Neuronal stem cell (in vitro differentiated cells): ENCODE measurements around the gene DLAT.
"Not testable (repeated sequence)": the region's sequence is repeated elsewhere in the genome, so short reads cannot be mapped to it uniquely, and the experiment has no call there.

Source experiments
- DNase-seq: peaks from one replicate; pipeline ENCODE4 v3.0.0-alpha.2; 2013; ENCODE audit warnings: low spot score
- H2AFZ ChIP-seq: one replicate; pipeline ENCODE4 v1.6.1; 2013; ENCODE audit warnings: mild to moderate bottlenecking, low read length, inconsistent platforms
- H2AK5ac ChIP-seq: 2 replicates; pipeline ENCODE4 v1.6.1; 2013; ENCODE audit warnings: low read depth, mild to moderate bottlenecking, inconsistent platforms, low read length, moderate library complexity, mixed read lengths
- H2BK120ac ChIP-seq: 2 replicates; pipeline ENCODE4 v1.6.1; 2013; ENCODE audit warnings: low read depth, mild to moderate bottlenecking, inconsistent platforms, low read length, moderate library complexity, mixed read lengths
- H2BK12ac ChIP-seq: one replicate; pipeline ENCODE4 v1.6.1; 2013; ENCODE audit warnings: low read length, inconsistent platforms
- H2BK15ac ChIP-seq: 2 replicates; pipeline ENCODE4 v1.6.1; 2013; ENCODE audit warnings: mild to moderate bottlenecking, low read length, inconsistent platforms, mixed read lengths
- H2BK5ac ChIP-seq: one replicate; pipeline ENCODE4 v1.6.1; 2013; ENCODE audit warnings: inconsistent platforms, mild to moderate bottlenecking, low read length, moderate library complexity
- H3K14ac ChIP-seq: one replicate; pipeline ENCODE4 v1.6.1; 2013; ENCODE audit warnings: low read length, inconsistent platforms
- H3K18ac ChIP-seq: 2 replicates; pipeline ENCODE4 v1.6.1; 2013; ENCODE audit warnings: low read length, inconsistent platforms
- H3K23ac ChIP-seq: 2 replicates; pipeline ENCODE4 v1.6.1; 2013; ENCODE audit warnings: low read depth, mild to moderate bottlenecking, mixed read lengths, low read length, inconsistent platforms; ENCODE audit not compliant: poor library complexity
- H3K27ac ChIP-seq: replicated peaks from 3 replicates; pipeline ENCODE4 v1.5.1; 2013; ENCODE audit warnings: low read length, inconsistent platforms
- H3K27me3 ChIP-seq, 3 experiments: 2 replicates each; pipeline ENCODE4 v1.6.1; 2013; ENCODE audit warnings: low read length in 3 of 3, mild to moderate bottlenecking in 2 of 3, inconsistent platforms in 1 of 3, low read depth in 1 of 3, mixed read lengths in 1 of 3, moderate library complexity in 1 of 3; ENCODE audit not compliant: control insufficient read depth in 3 of 3, insufficient read depth in 3 of 3
- H3K36me3 ChIP-seq, 2 donors: replicated peaks in 1 of 2; 2 replicates each; pipeline ENCODE4 v1.6.1; 2013; ENCODE audit warnings: low read length in 2 of 2; ENCODE audit not compliant: control insufficient read depth in 2 of 2, insufficient read depth in 2 of 2
- H3K4ac ChIP-seq: 2 replicates; pipeline ENCODE4 v1.6.1; 2013; ENCODE audit warnings: inconsistent platforms, mild to moderate bottlenecking, low read length, moderate library complexity
- H3K4me1 ChIP-seq, 2 donors: 1 replicate in 1 of 2; 2 replicates in 1 of 2; pipeline ENCODE4 v1.6.1; 2013; ENCODE audit warnings: low read length in 2 of 2, low read depth in 1 of 2; ENCODE audit not compliant: control insufficient read depth in 2 of 2, insufficient read depth in 1 of 2
- H3K4me2 ChIP-seq: one replicate; pipeline ENCODE4 v1.6.1; 2013; ENCODE audit warnings: mild to moderate bottlenecking, low read length, inconsistent platforms; ENCODE audit not compliant: insufficient read depth, poor library complexity, severe bottlenecking
- H3K4me3 ChIP-seq, 2 donors: 2 replicates each; pipeline ENCODE4 v1.5.1; 2013; ENCODE audit warnings: low read length in 2 of 2, mild to moderate bottlenecking in 2 of 2, inconsistent platforms in 1 of 2, moderate library complexity in 1 of 2
- H3K79me1 ChIP-seq: one replicate; pipeline ENCODE4 v1.6.1; 2013; ENCODE audit warnings: low read depth, mild to moderate bottlenecking, inconsistent platforms, low read length, moderate library complexity
- H3K9ac ChIP-seq: one replicate; pipeline ENCODE4 v1.6.1; 2013; ENCODE audit warnings: mild to moderate bottlenecking, low read depth, low read length, inconsistent platforms; ENCODE audit not compliant: poor library complexity
- H3K9me3 ChIP-seq, 2 donors: replicated peaks in 1 of 2; 2 replicates each; pipeline versions ENCODE3 to v1.6.1; 2013; ENCODE audit warnings: low read length in 2 of 2, mild to moderate bottlenecking in 2 of 2, inconsistent platforms in 1 of 2, low read depth in 1 of 2, mixed read lengths in 1 of 2, moderate library complexity in 1 of 2; ENCODE audit not compliant: control insufficient read depth in 2 of 2, insufficient read depth in 1 of 2
- H4K8ac ChIP-seq: one replicate; pipeline ENCODE4 v1.6.1; 2013; ENCODE audit warnings: low read depth, mild to moderate bottlenecking, inconsistent platforms, low read length, moderate library complexity
- H4K91ac ChIP-seq: one replicate; pipeline ENCODE4 v1.6.1; 2013; ENCODE audit warnings: low read length, low read depth, mild to moderate bottlenecking, inconsistent platforms; ENCODE audit not compliant: poor library complexity
- WGBS, 2 donors: extraction: QIAGEN DNeasy Blood & Tissue Kit; methylation state at CpG; one replicate each; pipeline ENCODE4 v1.1.7; 2013; ENCODE audit warnings: missing lambda C conversion rate in 2 of 2, mixed read lengths in 1 of 2; ENCODE audit not compliant: insufficient read length in 2 of 2, insufficient replicate concordance in 1 of 2; ENCODE audit errors: extremely low coverage in 2 of 2; 5-methylcytosine and 5-hydroxymethylcytosine counted together

DLAT gene

GRCh38 chr11:111990381-111990780 lies 34.8 kb upstream of the DLAT start:
- no peak overlapping the region for H3K4me2 ChIP-seq
- no peak overlapping the region for H3K23ac ChIP-seq
- H2BK12ac ChIP-seq: no peak overlapping the region
- no peak overlapping the region for H3K14ac ChIP-seq
- H2BK120ac ChIP-seq: no peak overlapping the region
- H3K9me3 ChIP-seq: peaks cover 0 to 3% of the 10 kb centered on the region in 2 donors
- H3K9ac ChIP-seq: no peak overlapping the region
- WGBS, 2 donors: no CpG with 5 or more reads among the region's 6 CpGs
- no peak overlapping the region for H3K27ac ChIP-seq
- H3K79me1 ChIP-seq: no peaks in the 10 kb centered on the region
- H2BK15ac ChIP-seq: no peak overlapping the region
- no peaks in the 10 kb centered on the region for H3K27me3 ChIP-seq
- no peak overlapping the region for H2AK5ac ChIP-seq
- no peak for DNase-seq
- no peak overlapping the region for H2BK5ac ChIP-seq
- H3K18ac ChIP-seq: no peak overlapping the region
- H3K36me3 ChIP-seq: peaks cover 23 to 89% of the 10 kb centered on the region in 2 donors
- no peak overlapping the region for H2AFZ ChIP-seq
- no peak overlapping the region for H3K4ac ChIP-seq
- H3K4me3 ChIP-seq: no peak overlapping the region
- H4K8ac ChIP-seq: no peak overlapping the region
- H3K4me1 ChIP-seq: no peaks in the 10 kb centered on the region
- H4K91ac ChIP-seq: no peak overlapping the region

- Histone ChIP-seq H3K14ac (no peak overlapping the region), H3K4ac (no peak overlapping the region), H2AK5ac (no peak overlapping the region), H3K79me1 (no peaks in the 10 kb centered on the region), H3K23ac (no peak overlapping the region), H3K4me2 (no peak overlapping the region), H2BK5ac (no peak overlapping the region), H3K9me3 (peaks cover 0 to 3% of the 10 kb centered on the region in 2 donors), H3K4me3 (no peak overlapping the region), H3K9ac (no peak overlapping the region), H2BK12ac (no peak overlapping the region), H4K91ac (no peak overlapping the region), H3K18ac (no peak overlapping the region), H3K27me3 (no peaks in the 10 kb centered on the region), H2BK15ac (no peak overlapping the region), H3K4me1 (no peaks in the 10 kb centered on the region), H3K36me3 (peaks cover 21 to 92% of the 10 kb centered on the region in 2 donors), H2AFZ (no peak overlapping the region), H2BK120ac (no peak overlapping the region), H4K8ac (no peak overlapping the region), H3K27ac (no peak overlapping the region)
- no CpG with 5 or more reads among the region's 3 CpGs for WGBS, 2 donors
- no peak for DNase-seq
Measured at GRCh38 chr11:111992206-111992855, 32.9 kb upstream of the DLAT start.

- Histone ChIP-seq H2AK5ac (no peak overlapping the region), H2AFZ (no peak overlapping the region), H2BK120ac (no peak overlapping the region), H3K4me3 (no peak overlapping the region), H3K14ac (no peak overlapping the region), H3K79me1 (no peaks in the 10 kb centered on the region), H2BK5ac (no peak overlapping the region), H3K27me3 (no peaks in the 10 kb centered on the region), H3K27ac (no peak overlapping the region), H2BK12ac (no peak overlapping the region), H3K4me1 (no peaks in the 10 kb centered on the region), H3K9ac (no peak overlapping the region), H3K23ac (no peak overlapping the region), H4K8ac (no peak overlapping the region), H3K9me3 (no peaks in the 10 kb centered on the region), H3K4me2 (no peak overlapping the region), H3K18ac (no peak overlapping the region), H2BK15ac (no peak overlapping the region), H3K4ac (no peak overlapping the region), H3K36me3 (peaks cover 22 to 97% of the 10 kb centered on the region in 2 donors), H4K91ac (no peak overlapping the region)
- WGBS, 2 donors: 100% methylated on average over 1 of the region's 3 CpGs; no CpG with 5 or more reads in 1 of the 2 donors
- no peak for DNase-seq
Measured at GRCh38 chr11:111996129-111996528, 29.1 kb upstream of the DLAT start.

GRCh38 chr11:111996669-111997068 lies 28.5 kb upstream of the DLAT start:
- H2BK12ac ChIP-seq, H3K79me1 ChIP-seq, H2BK15ac ChIP-seq, H2AK5ac ChIP-seq, H4K91ac ChIP-seq, H3K9me3 ChIP-seq, H2BK5ac ChIP-seq, DNase-seq, H3K9ac ChIP-seq, H3K27ac ChIP-seq, H2BK120ac ChIP-seq, H3K23ac ChIP-seq, H3K27me3 ChIP-seq, H3K4me3 ChIP-seq, H3K4me1 ChIP-seq, H3K14ac ChIP-seq, H4K8ac ChIP-seq, H3K18ac ChIP-seq, H2AFZ ChIP-seq, H3K4ac ChIP-seq, H3K4me2 ChIP-seq: not testable (repeated sequence)
- H3K36me3 ChIP-seq: peaks cover 22 to 97% of the 10 kb centered on the region in 2 donors
- no CpG with 5 or more reads among the region's 5 CpGs for WGBS, 2 donors
